HepG2 (cell line): Measurements from ENCODE around the gene TRPC1. TPM values are rescaled to one million over a fixed set of nuclear protein-coding genes. Genes with fewer than 3 reads are reported as not detected.

Source experiments
- ATAC-seq: fragments of 200-7000 bp; cut with Tn5 transposase; 3 replicates; pipeline ENCODE4 v1.9.1; 2020; ENCODE audit warnings: mild to moderate bottlenecking, moderate library complexity
- BruUV-seq: library from RNA; stranded (reverse); fragments of 400-500 nt; replicated peaks from 2 replicates; lab custom pipeline; 2021; lab: Mats Ljungman, UMichigan
- CTCF ChIA-PET: fragments of 300-600 bp; formaldehyde crosslinking; extraction: SDS; loops from one replicate; lab custom pipeline; 2021; ENCODE audit warnings: low total read pairs, inconsistent platforms, low intra/inter-chr PET ratio; lab: Yijun Ruan, JAX
- POLR2A ChIA-PET: fragments of 350-600 bp; sonication (Branson Sonifier 250); formaldehyde crosslinking; loops from one replicate; lab custom pipeline; 2020; ENCODE audit warnings: antibody characterized with exemption, inconsistent platforms; lab: Yijun Ruan, JAX
- DNase-seq: peaks from one replicate; pipeline ENCODE4 v3.0.0-alpha.2; 2015; ENCODE audit warnings: low spot score
- FAIRE-seq: peaks from 3 replicates; lab custom pipeline; 2011; peaks lifted over from hg19 to GRCh38; lab: Jason Lieb, UNC
- H2AFZ ChIP-seq: one replicate; pipeline ENCODE4 v1.6.1; 2011; ENCODE audit warnings: low read length, inconsistent platforms
- H3K27ac ChIP-seq: fragments of 300-600 bp; 3 replicates; pipeline ENCODE4 v1.8.0; 2011; ENCODE audit warnings: mixed run types, mild to moderate bottlenecking, mixed read lengths, low read length, inconsistent platforms; ENCODE audit not compliant: insufficient read depth; ENCODE audit errors: extremely low read length
- H3K27me3 ChIP-seq, 2 experiments: fragments of 200-600 bp in 1 of 2; 2 replicates in 1 of 2; 3 replicates in 1 of 2; pipeline versions ENCODE4 v1.6.0 to v1.8.0; 2011; ENCODE audit warnings: low read length in 2 of 2, mild to moderate bottlenecking in 2 of 2, moderate library complexity in 2 of 2, inconsistent platforms in 1 of 2; ENCODE audit not compliant: insufficient read depth in 2 of 2, control insufficient read depth in 1 of 2
- H3K36me3 ChIP-seq, 2 experiments: fragments of 200-600 bp in 1 of 2; replicated peaks in 1 of 2; 2 replicates in 1 of 2; 3 replicates in 1 of 2; pipeline versions ENCODE4 v1.5.1 to v1.8.0; 2011; ENCODE audit warnings: low read length in 2 of 2, inconsistent platforms in 1 of 2; ENCODE audit not compliant: insufficient read depth in 2 of 2, control insufficient read depth in 1 of 2
- H3K4me1 ChIP-seq: 2 replicates; pipeline ENCODE4 v1.5.1; 2012; ENCODE audit warnings: low read length, inconsistent platforms; ENCODE audit not compliant: insufficient read depth
- H3K4me2 ChIP-seq: 2 replicates; pipeline ENCODE4 v1.6.0; 2011; ENCODE audit warnings: low read depth, low read length, inconsistent platforms
- H3K4me3 ChIP-seq, 3 experiments: fragments of 200-600 bp in 1 of 3; sonication (generic), shearing (Covaris generic) in 1 of 3; replicated peaks in 1 of 3; 2 replicates each; pipeline ENCODE4 v1.5.1; 2011 to 2016; ENCODE audit warnings: low read length in 3 of 3, inconsistent platforms in 2 of 3, low read depth in 2 of 3, mild to moderate bottlenecking in 2 of 3, control low read depth in 1 of 3, mixed read lengths in 1 of 3; ENCODE audit not compliant: insufficient read depth in 1 of 3
- H3K79me2 ChIP-seq: one replicate; pipeline ENCODE4 v1.6.1; 2011; ENCODE audit warnings: low read length, inconsistent platforms; ENCODE audit not compliant: insufficient read depth
- H3K9ac ChIP-seq: 2 replicates; pipeline ENCODE4 v1.6.0; 2011; ENCODE audit warnings: mild to moderate bottlenecking, low read depth, low read length, inconsistent platforms; ENCODE audit not compliant: insufficient read depth
- H3K9me3 ChIP-seq: 2 replicates; pipeline ENCODE4 v1.5.1; 2012; ENCODE audit warnings: mild to moderate bottlenecking, low read length
- H4K20me1 ChIP-seq: 2 replicates; pipeline ENCODE4 v1.6.0; 2011; ENCODE audit warnings: inconsistent platforms, mild to moderate bottlenecking, low read length, moderate library complexity; ENCODE audit not compliant: insufficient read depth
- CEBPB ChIP-seq: IDR thresholded peaks from 2 replicates; pipeline ENCODE4 v1.6.1; 2011; ENCODE audit warnings: low read depth, low read length, improper control_type of control experiment, borderline replicate concordance
- CEBPG ChIP-seq: IDR thresholded peaks from 2 replicates; pipeline ENCODE4 v1.6.1; 2016
- HES4 ChIP-seq: sonication (generic); formaldehyde crosslinking; IDR thresholded peaks from 2 replicates; pipeline ENCODE4 v1.9.0; 2021; ENCODE audit warnings: mild to moderate bottlenecking, missing genetic modification reagents, borderline replicate concordance
- POLR2G ChIP-seq: fragments of 200-400 bp; formaldehyde crosslinking; IDR thresholded peaks from 2 replicates; pipeline ENCODE4 v1.6.1; 2018; ENCODE audit warnings: mild to moderate bottlenecking, low read depth, low read length, moderate library complexity
- SKI ChIP-seq: fragments of 450-650 bp; IDR thresholded peaks from one replicate; pipeline ENCODE4 v1.6.1; 2018; ENCODE audit warnings: mild to moderate bottlenecking; ENCODE audit not compliant: partially characterized antibody
- STAG1 ChIP-seq: sonication (generic); formaldehyde crosslinking; IDR thresholded peaks from 2 replicates; pipeline ENCODE4 v1.4.0; 2020; ENCODE audit warnings: missing genetic modification reagents
- TFE3 ChIP-seq: IDR thresholded peaks from 2 replicates; pipeline ENCODE4 v1.6.1; 2016
- WGBS: methylation state at CpG from one replicate; pipeline ENCODE4 v1.1.6; 2017; ENCODE audit warnings: low lambda C conversion rate; 5-methylcytosine and 5-hydroxymethylcytosine counted together
- in situ Hi-C: cut with HindIII; loops from 2 replicates; pipeline ENCODE4 v1.10.0; 2017; ENCODE audit warnings: low pct_unique_long_range_greater_than_20kb; ENCODE audit not compliant: extremely low pct_ligation_motif_present
- intact Hi-C: fragments of 100-400 bp; cut with micrococcal nuclease; formaldehyde crosslinking; loops from one replicate; pipeline ENCODE4 v1.10.0; 2022; ENCODE audit not compliant: unreplicated experiment
- polyA plus RNA-seq, 8 experiments: library from polyadenylated mRNA; depleted of rRNA in 3 of 8; stranded (reverse) in 7 of 8; unstranded in 1 of 8; fragments of >200 nt; fragmentation: Illumina TruSeq in 4 of 8; extraction: Trizol in 4 of 8; gene quantifications; 2 replicates each; pipeline versions ENCODE4 v1.2.1 to v1.2.3, GENCODE V29; 2011 to 2016; ENCODE audit warnings: low read depth in 4 of 8, missing spikeins in 1 of 8, mixed read lengths in 1 of 8; ENCODE audit not compliant: insufficient read depth in 1 of 8
- total RNA-seq, 5 experiments: library from RNA; depleted of rRNA; stranded (reverse); fragments of >200 nt; fragmentation: Illumina TruSeq; extraction: Trizol; gene quantifications; 2 replicates each; pipeline ENCODE4 v1.2.3, GENCODE V29; 2016; ENCODE audit warnings: low read depth in 1 of 5

TRPC1 gene
- total and polyA plus RNA-seq, 2 of the 13 experiments (the other 11 are each of a cell fraction or from before 2014, with no cell fraction given), result 10.8 to 13.1 TPM

DNA sequence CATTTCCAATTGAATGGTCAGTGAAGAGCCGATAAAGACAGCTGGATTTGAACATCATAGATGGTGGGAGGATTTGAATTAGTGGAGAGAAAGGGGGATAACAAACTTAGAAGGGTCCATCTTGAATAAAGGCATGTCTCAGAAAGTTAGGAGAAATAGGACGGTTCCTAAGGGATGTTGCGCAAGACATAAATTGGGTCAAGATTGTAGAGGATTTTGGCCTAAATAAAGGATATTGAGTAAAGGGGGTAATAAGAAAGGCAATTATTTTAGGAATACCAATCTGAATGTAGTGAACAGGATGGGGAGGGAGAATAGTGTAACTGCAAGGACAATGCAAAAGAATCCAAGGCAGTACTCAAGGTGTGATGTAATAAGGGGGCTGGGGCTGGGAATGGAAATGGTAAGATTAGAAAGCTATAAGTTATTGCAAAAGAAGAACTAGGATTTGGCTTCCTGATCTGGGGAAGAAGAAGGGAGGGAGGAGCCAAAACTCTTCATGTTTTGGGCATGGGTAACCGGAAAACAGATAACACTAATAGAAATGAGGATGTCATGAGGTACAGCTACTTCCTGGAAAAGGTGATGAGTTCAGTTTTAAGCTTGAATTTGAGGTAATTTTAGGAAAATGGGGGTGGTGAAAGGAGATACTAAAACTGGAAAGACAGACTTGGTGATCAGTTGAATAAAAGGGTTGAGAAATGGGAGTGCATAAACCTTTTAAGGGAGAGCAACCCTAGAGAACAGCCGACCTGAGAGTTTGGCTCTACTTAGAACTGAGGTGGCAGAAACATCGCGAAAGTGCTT lies 17.3 kb upstream of the TRPC1 start:
- Histone ChIP-seq H3K27me3 (no peaks in the 10 kb centered on the region), H3K36me3 (no peaks in the 10 kb centered on the region), H3K4me1 (no peaks in the 10 kb centered on the region)
- 97% methylated on average over 7 of the region's 7 CpGs for whole genome bisulfite sequencing
- POLR2A ChIA-PET, result no interaction called here
- CTCF ChIA-PET, result no interaction called here
- ATAC-seq, result no peak
- no peak for TF ChIP-seq TFE3 (CRISPR knock-in tag)
- peak; percentile 81 for TF ChIP-seq CEBPB
- peak; percentile 20; the same call in 1 of the 2 replicates for TF ChIP-seq CEBPG (CRISPR knock-in tag)
- TF ChIP-seq, all 625 proteins: peak for 2
- H3K4me2 ChIP-seq, result no peak overlapping the region
- H3K9ac ChIP-seq, result no peak overlapping the region
- no peaks in the 10 kb centered on the region for H3K79me2 ChIP-seq
- DNase-seq (no peak), FAIRE-seq (no peak)
- H3K27ac ChIP-seq, result no peak overlapping the region
- H2AFZ ChIP-seq, result no peak overlapping the region
- TSS peak; percentile 30 for BruUV-seq
- H4K20me1 ChIP-seq, result no peaks in the 10 kb centered on the region
- intact Hi-C loops, result no loop called here
- H3K9me3 ChIP-seq, result no peaks in the 10 kb centered on the region
- no peak overlapping the region for H3K4me3 ChIP-seq
- in situ Hi-C loops, result no loop called here

DNA sequence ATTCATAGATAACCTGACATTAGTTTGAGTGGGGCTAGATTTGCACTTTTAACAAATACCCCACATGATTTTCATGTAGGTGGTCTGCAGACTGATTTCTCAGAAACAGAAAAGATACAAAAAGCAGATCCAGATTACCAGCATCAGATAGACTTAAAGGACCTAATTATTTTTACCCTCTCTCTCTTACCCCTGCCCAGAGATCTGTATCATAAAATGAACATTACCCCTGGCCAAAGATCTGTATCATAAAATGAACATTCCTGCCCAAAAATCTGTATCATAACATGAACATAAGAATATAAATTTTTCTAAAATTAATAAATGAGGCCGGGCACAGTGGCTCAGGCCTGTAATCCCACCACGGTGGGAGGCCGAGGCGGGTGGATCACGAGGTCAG lies 14.6 kb upstream of the TRPC1 start:
- ATAC-seq, result no peak
- POLR2A ChIA-PET, result interaction anchor here (1.1 kb wide), 1 partner anchor 15 kb away, joined by 3 read pairs; the partner anchor contains the start of gene TRPC1
- intact Hi-C loops, result no loop called here
- in situ Hi-C loops, result no loop called here
- no peak for DNase-seq
- 96% methylated on average over 5 of the region's 5 CpGs for WGBS
- CTCF ChIA-PET, result no interaction called here
- no peaks in the 10 kb centered on the region for H3K36me3 ChIP-seq
- H3K79me2 ChIP-seq, result no peaks in the 10 kb centered on the region
- no peak overlapping the region for H3K9ac ChIP-seq
- H3K4me3 ChIP-seq, result no peak overlapping the region
- H3K4me1 ChIP-seq, result no peaks in the 10 kb centered on the region
- H2AFZ ChIP-seq, result no peak overlapping the region
- TF ChIP-seq HES4 (CRISPR knock-in tag) (no peak), STAG1 (CRISPR knock-in tag) (no peak), SKI (no peak), POLR2G (no peak)
- H3K27ac ChIP-seq, result no peak overlapping the region
- no TSS peak for BruUV-seq
- H3K27me3 ChIP-seq, result no peaks in the 10 kb centered on the region
- no peaks in the 10 kb centered on the region for H4K20me1 ChIP-seq
- no peaks in the 10 kb centered on the region for H3K9me3 ChIP-seq
- no peak for FAIRE-seq
- no peak overlapping the region for H3K4me2 ChIP-seq
